Ramos (cell line): ENCODE data around the gene FCN1.

ENCODE experiments used
- in situ Hi-C: fragments of 300-500 bp; cut with MboI; formaldehyde crosslinking; loops from one replicate; pipeline ENCODE4 v1.14.3; 2022; ENCODE audit warnings: low sequenced_read_pairs; ENCODE audit not compliant: unreplicated experiment

Gene FCN1

GRCh38 chr9:134895567-134895907, 22.2 kb downstream of the FCN1 start:
- in situ Hi-C loops = no loop called here

GRCh38 chr9:134895097-134895496, 22.6 kb downstream of the FCN1 start:
- in situ Hi-C loops = no loop called here

GRCh38 chr9:134894136-134894860, 23.4 kb downstream of the FCN1 start:
- in situ Hi-C loops = no loop called here

- in situ Hi-C loops = no loop called here
Observed at GRCh38 chr9:134892820-134893420, 24.8 kb downstream of the FCN1 start.

GRCh38 chr9:134892221-134892620, 25.5 kb downstream of the FCN1 start:
- in situ Hi-C loops = no loop called here

- in situ Hi-C loops = no loop called here
Observed at GRCh38 chr9:134891713-134892112, 26.0 kb downstream of the FCN1 start.

GRCh38 chr9:134891053-134891452, 26.7 kb downstream of the FCN1 start:
- in situ Hi-C loops = no loop called here

GRCh38 chr9:134890155-134890495, 27.6 kb downstream of the FCN1 start:
- in situ Hi-C loops = no loop called here

GRCh38 chr9:134889386-134890154, 28.1 kb downstream of the FCN1 start:
- in situ Hi-C loops = no loop called here

GRCh38 chr9:134888603-134889190, 29.0 kb downstream of the FCN1 start:
- in situ Hi-C loops = no loop called here

GRCh38 chr9:134887686-134888602, 29.8 kb downstream of the FCN1 start:
- in situ Hi-C loops = no loop called here

- in situ Hi-C loops = no loop called here
Observed at GRCh38 chr9:134887219-134887618, 30.5 kb downstream of the FCN1 start.

GRCh38 chr9:134886413-134886913, 31.2 kb downstream of the FCN1 start:
- in situ Hi-C loops = no loop called here

- in situ Hi-C loops = no loop called here
Observed at GRCh38 chr9:134885679-134886412, 31.9 kb downstream of the FCN1 start.

GRCh38 chr9:134885001-134885678, 32.6 kb downstream of the FCN1 start:
- in situ Hi-C loops = no loop called here

GRCh38 chr9:134884492-134884891, 33.2 kb downstream of the FCN1 start:
- in situ Hi-C loops = no loop called here

GRCh38 chr9:134883040-134883782, 34.5 kb downstream of the FCN1 start:
- in situ Hi-C loops = no loop called here

GRCh38 chr9:134882204-134882785, 35.4 kb downstream of the FCN1 start:
- in situ Hi-C loops = no loop called here
